ENCODE measurements around the gene RAB14.

The RAB14 gene

DNA sequence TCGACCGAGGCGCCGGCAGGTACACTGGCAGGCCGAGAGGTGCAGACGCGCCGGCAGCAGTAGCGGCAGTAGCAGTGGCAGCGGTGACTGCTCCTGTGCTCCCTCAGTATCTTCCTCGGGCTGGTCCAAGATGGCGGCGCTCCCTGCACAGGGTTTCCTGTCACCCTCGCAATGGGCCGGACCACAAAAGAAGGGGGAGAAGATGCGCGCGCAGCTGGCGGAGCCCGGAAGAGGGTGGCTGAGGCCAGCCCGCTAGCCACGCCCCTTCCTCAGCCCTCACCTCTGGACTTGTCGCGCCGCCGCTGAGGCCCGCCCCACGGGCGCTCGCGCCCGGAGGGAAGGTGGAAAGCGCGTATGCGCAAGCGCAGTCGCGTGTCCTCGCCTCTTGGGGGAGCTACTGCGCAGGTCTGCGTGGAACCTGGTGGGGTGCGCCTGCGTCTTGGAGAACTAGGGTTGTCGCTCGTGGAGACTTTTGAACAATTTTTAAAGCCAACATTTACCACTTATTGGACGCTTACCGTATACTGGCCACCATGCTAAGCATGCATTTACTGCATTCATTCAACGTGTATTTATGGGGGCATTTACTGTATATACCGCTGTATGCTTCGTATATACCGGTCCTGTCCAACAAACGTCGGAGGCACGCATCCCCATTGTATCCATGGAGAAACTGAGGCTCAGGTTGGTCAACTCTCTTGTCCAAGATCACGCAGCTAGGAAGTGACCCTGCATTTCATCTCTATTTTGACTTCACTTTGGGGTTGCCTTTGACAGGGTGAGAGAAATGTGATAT, at the start of gene RAB14:
TSS of gene RAB14 (minus strand) at position 132 of the 796 bp plus-strand sequence. CDS start 8,457 bp downstream, outside the sequence.
- ChIA-PET POLR2A (ENCODE audit: low non-redundant PET) (interaction anchor here (0.6 to 1.4 kb wide), 4 partner anchors 11 to 1166 kb away, joined by 3 to 8 read pairs (median 5); no protein-coding TSS in a partner anchor), CTCF (interaction anchor here (0.7 to 2.5 kb wide), 8 partner anchors 11 to 185 kb away, joined by 3 to 12 read pairs (median 4); no protein-coding TSS in a partner anchor)
- DNase-seq (ENCODE audit: low spot score): peak; percentile 100
- peak; percentile 91 for TF ChIP-seq CTCF (conservative IDR thresholded peaks at IDR 0.05; ENCODE audit: low read depth)
- H3K27ac ChIP-seq: peak within 1 kb of the TSS; percentile 94

- no peak for DNase-seq (ENCODE audit: low spot score)
- no peak for TF ChIP-seq CTCF (conservative IDR thresholded peaks at IDR 0.05; ENCODE audit: low read depth)
- POLR2A ChIA-PET (ENCODE audit: low non-redundant PET): no interaction called here
- no peak overlapping the region for H3K27ac ChIP-seq
- CTCF ChIA-PET: no interaction called here
Observed at GRCh38 chr9:121249563-121249962, 47.9 kb upstream of the RAB14 start.

- POLR2A ChIA-PET (ENCODE audit: low non-redundant PET): no interaction called here
- no peak for DNase-seq (ENCODE audit: low spot score)
- no peak for TF ChIP-seq CTCF (conservative IDR thresholded peaks at IDR 0.05; ENCODE audit: low read depth)
- CTCF ChIA-PET: no interaction called here
- H3K27ac ChIP-seq: no peak overlapping the region
Observed at GRCh38 chr9:121246821-121247561, 45.3 kb upstream of the RAB14 start.

DNA sequence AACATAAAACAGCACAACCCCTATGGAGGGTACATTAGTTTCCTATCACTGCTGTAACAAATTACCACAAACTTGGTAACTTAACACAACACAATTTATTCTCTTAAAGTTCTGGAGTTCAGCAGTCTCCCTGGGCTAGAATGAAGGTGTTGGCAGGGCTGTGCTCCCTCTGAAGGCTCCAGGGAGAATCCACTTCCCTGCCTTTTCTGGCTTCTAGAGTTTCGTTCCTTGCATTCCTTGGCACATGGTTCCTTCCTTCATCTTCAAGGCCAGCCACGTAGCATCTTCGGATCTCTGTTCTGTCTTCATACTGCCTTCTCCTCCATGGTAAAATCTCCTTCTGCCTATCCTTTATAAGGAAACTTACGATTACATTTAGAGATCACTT, 41.3 kb upstream of the RAB14 start:
- no peak for TF ChIP-seq CTCF (conservative IDR thresholded peaks at IDR 0.05; ENCODE audit: low read depth)
- CTCF ChIA-PET: interaction anchor here (2.2 kb wide), 1 partner anchor 30 kb away, joined by 6 read pairs; no protein-coding TSS in a partner anchor
- DNase-seq (ENCODE audit: low spot score): no peak
- POLR2A ChIA-PET (ENCODE audit: low non-redundant PET): no interaction called here
- no peak overlapping the region for H3K27ac ChIP-seq

DNA sequence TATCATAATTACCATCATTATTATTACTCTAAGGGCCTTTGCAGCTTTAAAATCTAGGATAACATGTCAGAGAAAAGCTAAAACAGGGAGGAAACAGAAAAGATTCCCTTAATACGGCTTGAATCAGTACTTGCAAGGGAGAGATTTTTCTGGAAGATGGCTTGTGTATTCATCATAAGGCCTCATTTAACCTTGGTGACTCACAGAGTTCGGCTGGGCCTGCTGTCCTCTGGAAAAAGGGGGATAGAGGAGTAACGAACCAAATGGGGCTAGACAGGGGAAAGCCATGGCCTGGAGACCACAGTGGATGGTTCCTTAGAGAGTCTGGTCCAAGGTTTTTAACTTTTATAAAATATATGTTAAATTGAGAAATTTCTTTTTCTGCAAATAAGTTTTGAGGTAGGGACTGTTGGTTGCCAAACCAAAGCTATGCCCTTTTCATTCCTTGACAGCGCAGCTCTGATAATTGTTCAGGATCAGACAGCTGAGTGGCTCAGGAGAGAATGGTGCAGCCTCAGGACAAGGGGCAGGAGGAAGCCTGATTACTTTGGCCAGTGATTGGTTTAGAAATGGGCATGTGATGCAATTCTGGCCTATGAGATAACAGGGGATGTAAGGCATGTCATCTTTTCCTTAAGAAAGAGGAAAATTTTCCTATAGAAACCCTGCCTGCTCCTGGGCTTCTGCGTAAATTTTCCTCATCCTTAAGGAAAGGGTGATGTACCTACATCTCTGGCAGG, 40.7 kb upstream of the RAB14 start:
- H3K27ac ChIP-seq: no peak overlapping the region
- TF ChIP-seq CTCF (conservative IDR thresholded peaks at IDR 0.05; ENCODE audit: low read depth): no peak
- POLR2A ChIA-PET (ENCODE audit: low non-redundant PET): no interaction called here
- peak; percentile 50 for DNase-seq (ENCODE audit: low spot score)
- CTCF ChIA-PET: interaction anchor here (2.2 kb wide), 1 partner anchor 29 kb away, joined by 6 read pairs; no protein-coding TSS in a partner anchor
